HG02840 (cell line): ENCODE measurements around the gene UBAC1.
A peak's percentile ranks its signal among the peaks of the same experiment; 100 is the strongest.

Experiments
- ATAC-seq: cut with Tn5 transposase; IDR thresholded peaks from one replicate; pipeline ENCODE4 v1.9.1; 2021; ENCODE audit warnings: mild to moderate bottlenecking, moderate library complexity, moderate number of reproducible peaks; ENCODE audit not compliant: unreplicated experiment, low FRiP score

The UBAC1 gene

DNA sequence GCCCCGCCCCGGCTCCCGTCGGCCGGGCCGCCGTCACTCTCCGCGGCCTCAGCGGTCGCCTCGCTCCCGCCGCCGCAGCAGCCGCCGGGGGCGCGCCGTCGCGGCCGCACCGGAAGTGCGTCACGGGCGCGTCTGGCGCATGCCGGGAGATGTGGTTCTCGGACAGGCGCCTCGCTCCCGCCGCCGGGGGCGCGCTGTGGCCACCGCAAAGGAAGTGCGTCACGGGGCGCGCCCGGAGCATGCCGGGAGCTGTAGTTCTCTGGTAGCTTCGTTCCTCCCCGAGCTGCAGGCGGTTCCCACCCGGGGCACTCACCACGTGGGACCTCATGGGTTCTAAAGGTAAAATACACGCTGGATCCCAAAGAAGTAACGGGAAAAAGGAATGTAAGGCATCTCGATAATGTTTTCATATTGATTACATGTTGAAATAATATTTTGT, at the start of gene UBAC1:
UBAC1 (minus strand) TSS at position 97 of the 439 bp plus-strand sequence. CDS start 211 bp downstream, outside the sequence.
- ATAC-seq = peak; percentile 81

GRCh38 chr9:136010615-136011361, 49.6 kb upstream of the UBAC1 start:
- ATAC-seq = no peak

- no peak for ATAC-seq
These were observed 49.0 kb upstream of the UBAC1 start for GRCh38 chr9:136010176-136010575.

GRCh38 chr9:136009516-136009915, 48.3 kb upstream of the UBAC1 start:
- ATAC-seq = no peak

GRCh38 chr9:136008693-136008997, 47.5 kb upstream of the UBAC1 start:
- ATAC-seq = no peak

- ATAC-seq = no peak
These were observed 46.9 kb upstream of the UBAC1 start for GRCh38 chr9:136007934-136008692.

GRCh38 chr9:136007276-136007933, 46.2 kb upstream of the UBAC1 start:
- ATAC-seq = no peak

DNA sequence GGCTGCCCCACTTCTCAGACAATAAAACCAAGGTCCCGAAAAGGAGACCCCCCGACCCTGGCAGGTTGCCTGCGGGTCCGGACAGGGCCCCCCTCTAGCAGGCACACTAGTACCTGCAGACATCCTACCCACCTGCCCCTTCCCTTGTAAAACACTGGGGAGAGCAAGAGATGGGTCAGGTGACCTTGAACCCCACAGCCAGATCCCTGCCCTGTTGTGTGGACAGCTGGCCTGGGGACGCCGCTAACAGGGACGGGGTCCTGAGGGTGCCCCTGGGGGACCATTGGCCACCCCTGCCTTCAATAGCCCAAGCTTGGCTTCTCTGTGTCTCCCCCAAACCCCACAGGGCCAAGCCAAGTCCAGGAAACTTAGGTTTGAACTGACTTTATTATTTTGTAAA, 45.0 kb upstream of the UBAC1 start:
- no peak for ATAC-seq

DNA sequence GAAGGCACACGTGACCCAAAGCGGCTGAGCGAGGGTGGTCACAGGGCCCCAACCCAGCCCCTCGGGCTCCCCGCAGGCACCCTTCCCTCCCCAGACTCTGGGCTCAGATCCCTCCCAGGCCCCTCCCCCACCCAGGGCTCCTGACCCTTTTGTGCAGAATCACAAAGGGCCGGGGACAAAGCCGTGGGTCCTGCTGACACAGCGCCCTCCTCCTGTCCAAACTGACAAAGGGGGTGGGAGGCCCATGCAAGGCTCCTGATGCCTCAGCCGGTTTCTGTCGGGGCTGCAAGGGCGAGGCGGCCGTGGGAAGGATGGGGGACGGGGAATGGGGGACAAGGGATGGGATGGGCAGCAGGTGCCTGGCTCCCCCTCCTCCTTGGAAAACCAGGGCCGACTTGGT, 43.5 kb upstream of the UBAC1 start:
- ATAC-seq = no peak

GRCh38 chr9:136004219-136004618, 43.0 kb upstream of the UBAC1 start:
- no peak for ATAC-seq

- no peak for ATAC-seq
These were observed 42.4 kb upstream of the UBAC1 start for GRCh38 chr9:136003411-136004218.

GRCh38 chr9:136002881-136003280, 41.7 kb upstream of the UBAC1 start:
- ATAC-seq = no peak

DNA sequence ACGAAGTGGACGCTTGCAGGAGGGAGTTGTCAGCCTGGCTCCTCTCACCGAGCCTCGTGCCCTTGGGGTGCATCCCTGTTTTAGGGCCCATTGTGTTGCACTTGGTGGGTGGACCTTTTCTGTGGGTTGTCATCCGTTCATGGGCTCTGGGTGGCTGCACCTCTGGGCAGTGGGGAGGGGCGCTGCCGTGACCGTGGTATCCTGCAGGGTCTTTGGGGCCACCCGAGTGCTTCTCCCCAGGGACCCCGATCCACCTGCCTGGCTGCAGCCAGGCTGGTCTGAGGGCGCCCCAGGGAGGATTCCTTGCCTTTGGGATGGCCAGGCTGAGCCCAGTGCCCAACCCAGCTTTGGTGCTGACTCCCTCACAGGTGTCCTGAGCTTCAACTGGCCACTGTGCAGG, 41.0 kb upstream of the UBAC1 start:
- ATAC-seq = no peak

GRCh38 chr9:136001231-136001630, 40.1 kb upstream of the UBAC1 start:
- no peak for ATAC-seq

- ATAC-seq = no peak
These were observed 37.4 kb upstream of the UBAC1 start for GRCh38 chr9:135998410-135999071.

- ATAC-seq = no peak
These were observed 36.8 kb upstream of the UBAC1 start for GRCh38 chr9:135998016-135998380.

GRCh38 chr9:135997090-135998015, 36.2 kb upstream of the UBAC1 start:
- no peak for ATAC-seq

DNA sequence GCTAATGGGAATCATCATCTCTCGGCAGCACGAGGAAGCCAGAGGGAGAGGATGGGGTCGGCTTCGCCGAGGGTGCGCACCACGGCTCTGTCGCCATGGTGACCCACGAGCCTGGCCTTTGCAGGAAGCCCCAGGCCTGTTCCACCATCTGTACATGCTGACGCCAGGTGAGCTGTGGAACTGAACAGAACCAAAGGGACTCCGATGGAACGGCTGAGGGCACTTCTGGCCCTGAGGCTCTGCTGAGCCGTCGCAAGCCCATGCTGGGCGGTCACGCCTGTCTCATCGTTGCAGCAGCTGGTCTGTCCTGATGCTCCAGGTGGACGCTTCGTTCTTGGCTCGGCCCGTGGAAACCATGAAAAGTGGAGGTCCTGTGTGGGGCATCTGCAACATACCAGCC, 34.6 kb upstream of the UBAC1 start:
- ATAC-seq = no peak

DNA sequence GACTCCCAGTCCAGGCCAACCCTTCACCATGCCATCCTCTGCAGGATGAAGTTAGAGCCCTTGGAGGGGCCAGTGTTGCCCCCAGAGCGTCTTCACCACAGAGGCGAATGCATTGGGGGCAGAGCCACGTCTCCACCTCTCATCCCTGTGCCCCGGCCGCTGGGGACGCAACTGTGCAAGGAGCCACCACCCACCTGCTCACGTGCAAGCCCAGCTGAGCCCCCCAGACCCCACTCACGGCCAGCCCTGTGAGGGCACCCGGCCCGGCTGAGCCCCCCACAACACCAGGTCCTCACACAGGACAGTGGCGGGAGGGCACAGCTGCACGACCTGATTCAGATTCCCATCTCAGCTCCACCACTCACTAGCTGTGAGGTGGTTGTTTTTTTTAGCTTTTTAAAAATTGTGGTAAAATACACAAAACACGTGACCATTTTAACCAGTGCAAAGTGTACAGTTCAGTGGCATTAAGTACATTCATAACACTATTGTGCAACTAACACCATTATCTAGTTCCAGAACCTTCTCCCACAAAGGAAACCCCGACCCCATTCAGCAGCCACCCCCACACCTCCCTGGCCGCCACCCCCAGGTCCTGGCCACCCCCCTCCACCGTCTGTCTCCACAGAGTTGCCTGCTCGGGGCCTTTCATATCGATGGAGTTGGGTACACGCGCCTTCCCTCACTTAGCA, 33.5 kb upstream of the UBAC1 start:
- no peak for ATAC-seq
